ENCODE data around the gene RANBP3.
"Not testable (repeated sequence)": the region's sequence is repeated elsewhere in the genome, so short reads cannot be mapped to it uniquely, and the experiment has no call there.

The RANBP3 gene

DNA sequence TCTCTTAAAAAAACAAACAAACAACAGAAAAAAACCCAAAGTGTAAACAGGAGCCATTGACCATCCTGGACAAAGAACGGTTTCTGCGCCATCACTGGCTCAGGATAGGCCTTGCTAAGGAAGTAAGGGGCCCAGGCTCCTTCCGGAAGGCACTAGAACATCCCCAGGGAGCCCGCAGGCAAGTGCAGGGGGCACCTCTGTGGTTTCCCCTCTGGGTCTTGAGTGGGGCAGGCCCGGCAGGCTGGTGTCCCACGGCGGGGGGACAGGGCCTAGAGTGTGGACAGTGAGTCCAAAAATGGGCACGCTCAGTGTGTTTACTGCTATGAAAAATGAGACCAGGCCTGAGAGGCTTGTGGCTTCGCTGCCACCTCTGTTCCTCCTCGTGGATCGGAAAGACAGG lies 14.8 kb upstream of the RANBP3 start:
- FAIRE-seq (no peak), DNase-seq (ENCODE audit: insufficient read length, low spot score) (no peak)
- TF ChIP-seq, protein P1, sequence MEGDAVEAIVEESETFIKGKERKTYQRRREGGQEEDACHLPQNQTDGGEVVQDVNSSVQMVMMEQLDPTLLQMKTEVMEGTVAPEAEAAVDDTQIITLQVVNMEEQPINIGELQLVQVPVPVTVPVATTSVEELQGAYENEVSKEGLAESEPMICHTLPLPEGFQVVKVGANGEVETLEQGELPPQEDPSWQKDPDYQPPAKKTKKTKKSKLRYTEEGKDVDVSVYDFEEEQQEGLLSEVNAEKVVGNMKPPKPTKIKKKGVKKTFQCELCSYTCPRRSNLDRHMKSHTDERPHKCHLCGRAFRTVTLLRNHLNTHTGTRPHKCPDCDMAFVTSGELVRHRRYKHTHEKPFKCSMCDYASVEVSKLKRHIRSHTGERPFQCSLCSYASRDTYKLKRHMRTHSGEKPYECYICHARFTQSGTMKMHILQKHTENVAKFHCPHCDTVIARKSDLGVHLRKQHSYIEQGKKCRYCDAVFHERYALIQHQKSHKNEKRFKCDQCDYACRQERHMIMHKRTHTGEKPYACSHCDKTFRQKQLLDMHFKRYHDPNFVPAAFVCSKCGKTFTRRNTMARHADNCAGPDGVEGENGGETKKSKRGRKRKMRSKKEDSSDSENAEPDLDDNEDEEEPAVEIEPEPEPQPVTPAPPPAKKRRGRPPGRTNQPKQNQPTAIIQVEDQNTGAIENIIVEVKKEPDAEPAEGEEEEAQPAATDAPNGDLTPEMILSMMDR (IDR thresholded peaks at IDR 0.05; ENCODE audit: insufficient read depth, missing control alignments): no peak

GRCh38 chr19:5991244-5991838 lies 13.4 kb upstream of the RANBP3 start:
- TF ChIP-seq, protein P1 (IDR thresholded peaks at IDR 0.05; ENCODE audit: insufficient read depth, missing control alignments): no peak

DNA sequence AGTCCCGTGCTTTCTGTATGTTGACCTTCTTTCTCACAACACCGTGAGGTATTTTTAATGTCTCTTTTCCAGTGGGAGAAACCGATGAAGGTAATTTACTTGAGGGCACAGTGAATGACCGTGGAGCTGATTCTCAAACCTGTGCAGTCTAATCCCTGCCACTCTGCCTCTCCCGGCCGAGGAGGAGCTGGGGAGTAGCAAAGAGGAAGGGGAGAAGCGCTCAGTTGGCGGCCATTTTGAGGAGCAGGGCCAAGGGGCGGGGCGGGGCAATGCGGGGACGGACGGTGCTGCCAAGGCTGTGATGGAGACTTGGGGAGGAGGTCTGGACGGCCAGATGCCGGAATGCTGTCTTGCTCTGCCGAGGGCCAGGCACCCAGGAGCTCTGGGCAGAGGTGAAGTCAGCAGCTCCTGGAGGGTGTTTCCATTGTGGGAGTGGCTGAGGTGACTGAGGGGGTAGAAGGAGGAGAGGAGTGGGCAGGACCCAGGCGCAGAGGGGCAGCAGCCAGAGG lies 12.4 kb upstream of the RANBP3 start:
- FAIRE-seq (no peak), DNase-seq (ENCODE audit: insufficient read length, low spot score) (no peak)
- TF ChIP-seq, protein P1 (IDR thresholded peaks at IDR 0.05; ENCODE audit: insufficient read depth, missing control alignments): no peak

More at GRCh38 chr19:5991244-5991838, 13.4 kb upstream of the RANBP3 start:
- DNase-seq (ENCODE audit: insufficient read length, low spot score) (no peak), FAIRE-seq (no peak)

GRCh38 chr19:5989388-5990074 lies 11.6 kb upstream of the RANBP3 start:
- DNase-seq (ENCODE audit: insufficient read length, low spot score) (no peak), FAIRE-seq (no peak)

DNA sequence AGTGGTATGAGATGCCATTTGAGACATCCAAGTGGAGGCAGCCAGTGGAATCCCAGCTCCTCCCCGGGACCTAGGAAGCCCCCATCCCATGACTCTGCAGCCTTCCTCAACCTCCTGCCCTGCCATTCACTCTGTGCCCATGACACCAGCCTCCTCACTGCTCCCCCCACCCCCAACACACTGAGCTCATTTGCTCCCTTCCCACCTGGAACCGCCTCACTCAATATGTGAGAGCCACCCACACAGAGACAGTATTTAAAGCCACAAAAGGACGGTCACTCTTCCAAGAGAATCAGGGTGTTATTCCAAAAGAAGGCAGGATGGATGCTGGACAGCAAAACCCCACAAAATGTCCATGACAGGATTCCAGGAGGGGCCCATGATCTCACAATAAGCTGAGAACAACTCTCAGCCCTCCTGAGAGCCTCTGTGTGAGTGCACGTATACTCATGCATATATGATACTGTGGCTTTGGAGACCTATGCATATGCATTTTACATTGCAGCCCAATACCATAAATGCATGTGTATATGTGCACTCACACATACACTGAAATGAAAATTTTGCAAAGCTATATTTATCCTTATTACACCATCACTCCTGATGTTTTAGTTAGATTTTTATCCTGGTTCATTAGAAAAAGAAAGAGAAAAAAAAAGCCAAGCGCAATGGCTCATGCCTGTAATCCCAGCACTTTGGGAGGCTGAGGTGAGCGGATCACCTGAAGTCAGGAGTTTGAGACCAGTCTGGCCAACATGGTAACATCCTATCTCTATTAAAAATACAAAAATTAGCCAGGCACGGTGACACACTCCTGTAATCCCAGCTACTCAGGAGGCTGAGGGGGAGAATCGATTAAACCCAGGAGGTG lies 10.8 kb upstream of the RANBP3 start:
- TF ChIP-seq, protein P1 (IDR thresholded peaks at IDR 0.05; ENCODE audit: insufficient read depth, missing control alignments): no peak
- FAIRE-seq (no peak), DNase-seq (ENCODE audit: insufficient read length, low spot score) (no peak)

More at GRCh38 chr19:5989388-5990074, 11.6 kb upstream of the RANBP3 start:
- TF ChIP-seq, protein P1 (IDR thresholded peaks at IDR 0.05; ENCODE audit: insufficient read depth, missing control alignments): no peak

- FAIRE-seq (no peak), DNase-seq (ENCODE audit: insufficient read length, low spot score) (peak; percentile 81)
- TF ChIP-seq, protein P1 (IDR thresholded peaks at IDR 0.05; ENCODE audit: insufficient read depth, missing control alignments): peak; percentile 89
Measured at GRCh38 chr19:5987077-5987818, 9.3 kb upstream of the RANBP3 start.

DNA sequence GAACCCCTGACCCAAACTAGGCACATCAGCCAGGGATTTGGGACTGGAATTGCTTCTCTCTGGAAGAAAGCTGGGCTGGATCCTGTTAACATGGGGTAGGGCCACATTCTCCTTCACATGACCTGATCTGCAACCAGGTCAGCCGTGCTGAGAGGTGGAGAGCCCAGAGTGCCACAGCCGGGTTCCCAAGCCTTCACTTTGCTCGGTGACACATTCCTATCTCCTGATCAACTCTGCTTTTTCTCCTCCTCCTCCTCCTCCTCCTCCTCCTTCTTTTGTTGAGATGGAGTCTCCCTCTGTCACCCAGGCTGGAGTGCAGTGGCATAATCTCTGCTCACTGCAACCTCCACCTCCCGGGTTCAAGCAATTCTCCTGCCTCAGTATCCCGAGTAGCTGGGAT lies 7.9 kb upstream of the RANBP3 start:
- DNase-seq (ENCODE audit: insufficient read length, low spot score); FAIRE-seq: not testable (repeated sequence)

Measured in D721Med (cell line).